Loucy (cell line): ENCODE measurements around the gene ZNF732.

Experiments used
- EZH2phosphoT487 ChIP-seq: fragments of 200-600 bp; IDR thresholded peaks from 2 replicates; pipeline ENCODE4 v1.6.1; 2018; ENCODE audit warnings: antibody characterized with exemption, mild to moderate bottlenecking, moderate library complexity, borderline replicate concordance
- TF ChIP-seq, protein P1 (sequence below): fragments of 200-600 bp; sonication (generic); conservative IDR thresholded peaks from 2 replicates; pipeline ENCODE4 v1.5.1; 2014; ENCODE audit warnings: mild to moderate bottlenecking, antibody characterized with exemption, low read length

DNA sequence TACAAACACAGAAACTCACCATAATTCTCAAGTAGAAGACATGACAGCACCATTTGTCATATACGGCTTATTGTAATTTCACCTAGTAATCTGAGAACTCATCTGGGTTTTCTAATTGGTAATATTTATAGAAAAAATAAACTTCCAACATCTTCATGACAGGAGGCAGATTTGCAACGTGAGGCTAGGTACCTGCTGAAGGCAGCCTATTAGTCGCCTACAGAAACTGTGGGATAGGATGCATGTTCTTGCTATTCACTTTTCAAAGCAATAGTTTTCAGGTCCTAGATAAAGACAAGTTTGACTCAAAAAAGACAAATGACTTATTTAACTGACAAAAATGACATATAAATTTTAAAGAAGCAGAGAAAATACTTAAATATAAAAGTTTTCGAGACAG, 2.9 kb downstream of the ZNF732 start:
- TF ChIP-seq, protein P1, sequence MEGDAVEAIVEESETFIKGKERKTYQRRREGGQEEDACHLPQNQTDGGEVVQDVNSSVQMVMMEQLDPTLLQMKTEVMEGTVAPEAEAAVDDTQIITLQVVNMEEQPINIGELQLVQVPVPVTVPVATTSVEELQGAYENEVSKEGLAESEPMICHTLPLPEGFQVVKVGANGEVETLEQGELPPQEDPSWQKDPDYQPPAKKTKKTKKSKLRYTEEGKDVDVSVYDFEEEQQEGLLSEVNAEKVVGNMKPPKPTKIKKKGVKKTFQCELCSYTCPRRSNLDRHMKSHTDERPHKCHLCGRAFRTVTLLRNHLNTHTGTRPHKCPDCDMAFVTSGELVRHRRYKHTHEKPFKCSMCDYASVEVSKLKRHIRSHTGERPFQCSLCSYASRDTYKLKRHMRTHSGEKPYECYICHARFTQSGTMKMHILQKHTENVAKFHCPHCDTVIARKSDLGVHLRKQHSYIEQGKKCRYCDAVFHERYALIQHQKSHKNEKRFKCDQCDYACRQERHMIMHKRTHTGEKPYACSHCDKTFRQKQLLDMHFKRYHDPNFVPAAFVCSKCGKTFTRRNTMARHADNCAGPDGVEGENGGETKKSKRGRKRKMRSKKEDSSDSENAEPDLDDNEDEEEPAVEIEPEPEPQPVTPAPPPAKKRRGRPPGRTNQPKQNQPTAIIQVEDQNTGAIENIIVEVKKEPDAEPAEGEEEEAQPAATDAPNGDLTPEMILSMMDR: no peak
- no peak for TF ChIP-seq EZH2phosphoT487
